Ramos (cell line): ENCODE results near the gene INPP5A.
"Not testable (repeated sequence)": the region's sequence is repeated elsewhere in the genome, so short reads cannot be mapped to it uniquely, and the experiment has no call there.

Experiments used
- in situ Hi-C: fragments of 300-500 bp; cut with MboI; formaldehyde crosslinking; loops from one replicate; pipeline ENCODE4 v1.14.3; 2022; ENCODE audit warnings: low sequenced_read_pairs; ENCODE audit not compliant: unreplicated experiment

The INPP5A gene

GRCh38 chr10:132537684-132538001, at the start of gene INPP5A:
TSS of gene INPP5A (plus strand) at chr10:132537787. CDS start at chr10:132538097, 310 bp downstream.
- in situ Hi-C loops, result no loop called here

GRCh38 chr10:132488231-132488821, 49.3 kb upstream of the INPP5A start:
- in situ Hi-C loops, result no loop called here

DNA sequence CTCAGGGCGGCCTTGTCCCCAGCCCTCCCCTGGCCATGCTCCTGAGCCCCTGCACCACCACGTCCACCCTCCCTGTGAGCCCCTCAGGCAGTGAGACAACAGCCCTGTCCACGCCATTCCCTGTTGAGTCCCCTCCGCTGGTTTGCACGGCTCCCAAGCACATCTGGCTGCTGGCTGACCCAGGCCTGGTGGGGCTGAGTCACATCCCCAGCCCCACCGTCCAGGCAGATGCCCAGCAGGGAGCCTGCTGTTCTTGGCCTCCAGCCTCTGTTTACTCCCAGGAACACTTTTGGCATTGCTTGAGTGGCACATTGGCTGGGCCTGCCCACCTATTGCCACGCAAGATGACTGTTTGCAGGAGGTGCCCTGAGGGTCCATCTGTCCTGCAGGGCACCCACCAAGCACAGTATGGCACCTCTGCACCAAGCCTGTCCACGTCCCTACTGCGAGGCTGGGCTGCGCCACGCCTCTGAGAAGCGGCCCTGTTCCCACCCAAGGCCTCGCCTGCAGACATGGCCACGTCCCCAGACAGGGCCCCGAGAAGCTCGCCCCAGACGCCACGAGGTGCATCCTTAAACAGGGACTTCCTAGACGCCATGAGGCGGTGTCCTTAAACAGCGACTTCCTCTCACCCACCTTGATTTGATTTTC, 48.4 kb upstream of the INPP5A start:
- in situ Hi-C loops, result no loop called here

GRCh38 chr10:132489704-132490534, 47.7 kb upstream of the INPP5A start:
- in situ Hi-C loops, result no loop called here

GRCh38 chr10:132491534-132491933, 46.1 kb upstream of the INPP5A start:
- in situ Hi-C loops, result not testable (repeated sequence)

- in situ Hi-C loops, result no loop called here
Observed at GRCh38 chr10:132492323-132493025, 45.1 kb upstream of the INPP5A start.

- in situ Hi-C loops, result no loop called here
Observed at GRCh38 chr10:132493246-132493755, 44.3 kb upstream of the INPP5A start.

DNA sequence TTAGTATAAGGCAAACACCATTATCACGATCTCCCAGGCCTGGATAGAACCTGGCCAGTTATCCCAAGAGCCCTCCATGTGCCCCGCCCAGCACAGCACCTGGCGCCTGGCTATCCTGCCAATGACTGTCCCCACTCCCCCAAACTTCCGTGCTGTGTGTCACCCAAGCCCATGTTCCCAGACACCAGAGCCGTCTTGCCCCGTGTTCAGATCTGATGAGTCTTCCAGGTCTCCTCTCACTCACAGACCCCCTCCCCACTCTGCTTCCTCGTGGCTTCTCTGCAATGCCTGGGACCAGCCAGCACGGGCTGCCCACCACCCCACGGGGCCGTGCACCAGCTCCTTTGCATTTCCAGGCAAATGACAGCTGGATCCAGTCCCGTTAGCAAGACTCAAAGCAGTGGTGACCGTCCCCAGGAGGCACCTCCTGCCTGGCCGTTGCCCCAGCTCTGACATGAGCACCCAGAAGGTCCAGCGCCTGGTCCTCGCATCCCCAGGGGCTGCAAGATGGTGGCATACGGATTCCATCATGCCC, 43.8 kb upstream of the INPP5A start:
- in situ Hi-C loops, result no loop called here

DNA sequence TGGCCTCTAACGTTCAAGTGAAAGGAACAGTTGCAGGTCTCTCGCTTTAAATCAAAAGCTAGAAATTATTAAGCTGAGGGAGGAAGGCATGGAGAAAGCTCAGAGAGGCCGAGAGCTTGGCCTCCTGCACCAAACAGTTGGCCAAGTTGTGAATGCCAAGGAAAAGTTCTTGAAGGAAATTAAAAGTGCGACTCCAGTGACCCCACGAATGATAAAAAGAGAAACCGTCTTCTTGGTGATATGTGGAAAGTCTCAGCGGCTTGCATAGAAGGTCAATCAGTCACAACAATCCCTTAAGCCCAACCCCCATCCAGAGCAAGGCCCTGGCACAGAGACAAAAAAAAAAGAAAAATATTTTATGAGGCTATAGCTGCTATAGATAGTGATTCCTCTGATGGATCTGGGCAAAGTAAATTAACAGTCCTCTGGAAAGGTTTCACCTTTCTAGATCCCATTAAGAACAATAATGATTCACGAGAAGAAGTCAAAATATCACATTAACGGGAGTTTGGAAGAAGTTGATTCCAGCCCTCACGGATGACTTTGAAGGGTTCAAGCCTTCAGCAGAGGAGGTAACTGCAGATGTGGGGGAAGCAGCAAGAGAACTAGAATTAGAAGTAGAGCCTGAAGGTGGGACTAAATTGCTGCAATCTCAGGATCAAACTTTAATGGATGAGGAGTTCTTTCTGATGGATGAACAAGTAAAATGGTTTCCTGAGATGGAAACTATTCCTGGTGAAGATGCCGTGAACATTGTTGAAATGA, 42.5 kb upstream of the INPP5A start:
- in situ Hi-C loops, result no loop called here

- in situ Hi-C loops, result no loop called here
Observed at GRCh38 chr10:132496360-132497062, 41.1 kb upstream of the INPP5A start.

DNA sequence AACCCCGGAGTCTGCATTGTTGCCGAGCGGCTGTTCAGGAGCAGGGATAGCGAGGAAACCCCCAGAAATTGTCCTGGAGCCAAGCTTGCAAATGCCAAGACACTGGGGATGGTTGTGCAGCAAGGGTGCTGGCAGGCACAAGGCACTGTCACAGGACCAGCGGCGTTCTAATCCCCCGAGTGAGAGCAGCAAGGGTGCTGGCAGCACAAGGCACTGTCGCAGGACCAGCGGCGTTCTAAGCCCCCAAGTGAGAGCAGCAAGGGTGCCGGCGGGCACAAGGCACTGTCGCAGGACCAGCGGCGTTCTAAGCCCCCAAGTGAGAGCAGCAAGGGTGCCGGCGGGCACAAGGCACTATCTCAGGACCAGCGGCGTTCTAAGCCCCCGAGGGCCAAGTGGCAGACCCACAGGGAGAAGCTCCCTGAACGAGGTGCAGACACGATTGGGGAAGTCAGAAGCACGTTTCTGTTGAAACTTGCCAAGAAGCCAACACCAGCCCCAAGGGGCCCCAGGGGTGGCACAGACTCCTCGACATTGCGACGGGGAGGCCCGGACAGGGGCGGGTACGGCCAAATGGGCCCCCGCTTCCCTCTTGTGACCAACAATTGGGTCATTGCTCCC, 40.4 kb upstream of the INPP5A start:
- in situ Hi-C loops, result no loop called here

DNA sequence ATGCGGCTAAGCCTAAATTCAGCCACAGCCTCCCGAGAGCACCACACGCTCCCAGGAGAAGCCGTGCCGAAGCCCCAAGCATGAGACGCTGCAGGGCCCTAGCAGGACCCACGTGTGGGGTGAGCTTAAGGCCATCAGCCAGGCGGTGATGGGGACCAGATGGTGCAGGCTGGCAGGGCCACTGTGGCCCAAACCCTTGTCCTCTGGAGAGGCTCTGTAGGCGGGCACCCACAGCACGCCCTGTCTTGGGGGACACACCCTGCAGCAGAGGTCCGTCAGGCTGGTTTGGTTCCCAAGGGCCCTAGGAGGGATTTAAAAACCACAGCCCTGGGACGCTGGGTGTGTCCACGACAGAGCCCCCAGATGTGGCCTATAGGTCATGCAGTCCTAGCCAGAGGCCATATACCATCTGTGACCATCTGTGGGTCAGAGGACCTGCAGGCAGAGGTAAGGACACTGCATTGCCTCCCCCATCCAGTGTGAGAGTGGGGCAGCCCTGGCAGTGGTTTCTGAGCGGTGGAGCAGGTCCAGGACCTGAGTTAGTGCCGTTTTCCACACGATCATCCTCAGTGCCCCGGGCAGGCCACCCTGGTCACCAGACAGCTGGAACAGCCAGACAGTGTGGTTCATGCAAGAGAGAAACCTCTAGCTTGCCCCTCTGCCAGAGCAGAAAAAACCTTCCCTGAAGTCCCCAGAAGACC, 39.6 kb upstream of the INPP5A start:
- in situ Hi-C loops, result no loop called here

DNA sequence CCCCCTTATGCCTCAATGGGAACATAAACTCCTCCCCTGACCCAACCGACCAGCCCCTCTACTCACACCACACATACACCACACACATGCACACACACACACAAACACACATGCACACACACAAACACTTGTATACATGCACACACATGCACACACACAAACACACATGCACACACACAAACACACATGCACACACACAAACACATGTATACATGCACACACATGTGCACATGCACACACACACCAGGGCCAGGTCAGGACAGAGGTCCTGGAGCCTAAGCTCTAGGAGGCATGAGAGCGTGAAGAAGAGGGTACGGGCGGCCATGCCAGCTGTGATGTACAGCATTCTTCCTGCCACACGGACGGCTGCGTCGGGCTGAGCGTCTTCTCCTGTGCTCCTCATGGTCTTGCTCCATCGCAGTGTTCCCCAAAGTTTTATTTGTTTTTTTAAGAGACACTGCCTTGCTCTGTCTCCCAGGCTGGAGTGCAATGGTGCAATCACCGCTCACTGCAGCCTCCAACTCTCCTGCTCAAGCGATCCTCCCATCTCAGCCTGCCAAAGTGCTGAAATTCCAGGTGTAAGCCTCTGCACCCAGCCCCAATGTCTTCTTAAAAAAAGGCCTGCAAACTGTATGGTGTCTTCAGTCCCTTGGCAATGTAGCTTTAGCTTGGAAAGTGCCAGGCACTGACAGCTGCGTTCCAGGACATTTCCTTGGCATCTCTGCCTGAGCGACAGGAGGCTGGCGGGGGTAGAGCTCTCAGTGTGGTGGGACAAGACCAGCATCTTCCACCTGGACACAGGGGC, 38.8 kb upstream of the INPP5A start:
- in situ Hi-C loops, result no loop called here

GRCh38 chr10:132499367-132499685, 38.3 kb upstream of the INPP5A start:
- in situ Hi-C loops, result no loop called here

DNA sequence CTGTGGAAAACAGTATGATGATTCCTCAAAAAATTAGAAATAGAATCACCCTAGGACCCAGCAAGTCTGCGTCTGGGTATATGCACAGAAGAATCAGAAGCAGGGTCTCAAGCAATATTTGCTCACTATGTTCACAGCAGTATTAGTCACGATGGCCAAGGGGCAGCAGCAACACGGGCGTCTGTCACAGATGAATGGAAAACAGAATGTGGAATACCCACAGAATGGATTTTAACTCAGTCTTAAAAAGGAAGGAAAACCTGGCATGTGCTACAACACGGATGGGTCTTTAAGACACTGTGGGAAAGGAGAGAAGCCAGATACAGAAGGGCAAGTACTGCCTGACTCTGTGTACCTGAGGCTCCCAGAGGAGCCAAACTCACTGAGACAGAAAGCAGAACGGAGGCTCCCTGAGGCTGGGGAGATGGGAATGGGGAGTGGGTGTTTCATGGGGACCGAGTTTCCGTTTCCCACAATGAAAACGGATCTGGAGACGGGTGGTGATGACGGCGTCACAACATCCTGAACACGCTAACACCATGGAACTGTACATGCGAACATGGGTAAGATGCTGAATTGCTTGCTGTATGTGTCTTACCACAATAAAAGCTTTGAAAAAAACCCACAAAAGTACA, 36.7 kb upstream of the INPP5A start:
- in situ Hi-C loops, result no loop called here

- in situ Hi-C loops, result no loop called here
Observed at GRCh38 chr10:132502544-132503300, 34.9 kb upstream of the INPP5A start.
